Calu3 (cell line): Measurements from ENCODE around the gene ELMOD3. TPM values are rescaled to one million over a fixed set of nuclear protein-coding genes. Genes with fewer than 3 reads are reported as not detected.

ENCODE experiments used
- BruUV-seq: library from RNA; stranded (reverse); fragments of 400-500 nt; replicated peaks from 2 replicates; lab custom pipeline; 2021; lab: Mats Ljungman, UMichigan
- CTCF ChIA-PET: fragments of 300-600 bp; sonication (Branson Sonifier 250); formaldehyde crosslinking; loops from one replicate; lab custom pipeline; 2022; ENCODE audit warnings: antibody characterized with exemption; lab: Charles Lee
- DNase-seq: peaks from one replicate; pipeline ENCODE4 v3.0.0; 2022
- H3K27ac Mint-ChIP-seq: one replicate; pipeline ENCODE4 v1.8.0; 2022; ENCODE audit warnings: mixed read lengths; ENCODE audit not compliant: unreplicated experiment
- H3K27me3 Mint-ChIP-seq: one replicate; pipeline ENCODE4 v1.8.0; 2022; ENCODE audit warnings: mixed read lengths; ENCODE audit not compliant: unreplicated experiment
- H3K36me3 Mint-ChIP-seq: one replicate; pipeline ENCODE4 v1.8.0; 2022; ENCODE audit warnings: mild to moderate bottlenecking, moderate library complexity, mixed read lengths; ENCODE audit not compliant: insufficient read depth, unreplicated experiment
- H3K4me1 Mint-ChIP-seq: one replicate; pipeline ENCODE4 v1.8.0; 2022; ENCODE audit warnings: mild to moderate bottlenecking, low read depth, mixed read lengths; ENCODE audit not compliant: unreplicated experiment
- H3K4me3 Mint-ChIP-seq: one replicate; pipeline ENCODE4 v1.8.0; 2022; ENCODE audit warnings: mild to moderate bottlenecking, low read depth, moderate library complexity, mixed read lengths; ENCODE audit not compliant: unreplicated experiment
- H3K9me3 Mint-ChIP-seq: one replicate; pipeline ENCODE4 v1.8.0; 2022; ENCODE audit warnings: low read depth, mixed read lengths; ENCODE audit not compliant: unreplicated experiment
- CTCF ChIP-seq: fragments of 200-600 bp; IDR thresholded peaks from one replicate; pipeline ENCODE4 v1.8.0; 2022; ENCODE audit warnings: antibody characterized with exemption; ENCODE audit not compliant: unreplicated experiment
- intact Hi-C: fragments of 100-400 bp; cut with micrococcal nuclease; formaldehyde crosslinking; loops from one replicate; pipeline ENCODE4 v1.10.0; 2022; ENCODE audit not compliant: unreplicated experiment
- total RNA-seq: library from RNA; stranded (reverse); gene quantifications from 2 replicates; pipeline ENCODE4 v1.2.3, GENCODE V29; 2022

The ELMOD3 gene
- total RNA-seq, 1 experiment from 2014 or later = 12.9 TPM

DNA sequence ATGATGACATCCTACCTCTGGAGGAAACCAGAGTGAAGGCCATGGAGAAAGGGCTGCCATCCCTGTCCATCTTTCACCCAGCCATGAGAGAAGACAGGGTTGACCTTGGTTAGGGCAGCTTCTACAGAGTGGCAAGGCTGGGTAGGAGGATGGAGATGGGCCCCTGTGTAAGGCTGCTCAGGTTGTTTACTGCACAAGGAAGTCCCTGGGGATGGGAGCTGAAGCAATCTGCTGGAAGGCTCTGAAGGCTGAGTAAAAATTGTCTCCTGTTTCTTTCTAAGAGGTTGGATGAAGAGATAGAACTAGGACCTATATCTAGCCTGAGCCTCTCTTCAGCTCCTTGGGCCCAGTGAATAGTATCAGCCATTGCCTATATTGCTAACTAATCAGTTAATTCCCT lies 14.4 kb downstream of the ELMOD3 start:
- Mint-ChIP-seq H3K9me3 (no peaks in the 10 kb centered on the region), H3K4me1 (no peaks in the 10 kb centered on the region), H3K27ac (no peak overlapping the region), H3K27me3 (no peaks in the 10 kb centered on the region), H3K4me3 (no peak overlapping the region), H3K36me3 (peaks cover 3% of the 10 kb centered on the region)
- intact Hi-C loops = no loop called here
- no peak for DNase-seq
- CTCF ChIA-PET = interaction anchor here (0.6 kb wide), 1 partner anchor 9 kb away, joined by 3 read pairs; no protein-coding TSS in a partner anchor
- no peak for TF ChIP-seq CTCF
- no TSS peak for BruUV-seq

DNA sequence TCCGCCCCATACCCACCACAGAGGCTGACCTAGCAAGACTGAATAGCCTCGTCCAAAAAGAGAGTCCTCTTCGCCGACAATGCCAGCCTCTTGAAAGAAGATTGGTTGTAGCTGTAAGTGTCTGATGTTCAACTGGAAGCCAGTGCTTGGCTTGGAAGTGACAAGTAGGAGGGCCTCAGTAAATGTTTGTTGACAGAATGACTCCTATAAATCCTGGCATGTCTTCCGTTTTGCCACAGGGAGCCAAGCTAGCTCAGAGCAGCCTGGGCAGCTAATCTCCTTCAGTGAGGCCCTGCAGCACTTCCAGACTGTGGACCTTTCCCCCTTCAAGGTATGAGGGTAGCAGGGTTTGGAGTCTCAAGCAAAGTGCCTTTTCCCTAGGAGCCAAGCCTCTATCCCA lies 14.9 kb downstream of the ELMOD3 start:
- CTCF ChIA-PET = interaction anchor here (1.0 kb wide), 1 partner anchor 46 kb away, joined by 3 read pairs; no protein-coding TSS in a partner anchor
- no TSS peak for BruUV-seq
- H3K27me3 Mint-ChIP-seq = no peaks in the 10 kb centered on the region
- TF ChIP-seq CTCF = no peak
- no peak overlapping the region for H3K4me3 Mint-ChIP-seq
- DNase-seq = no peak
- H3K36me3 Mint-ChIP-seq = peaks cover 3% of the 10 kb centered on the region
- no peaks in the 10 kb centered on the region for H3K4me1 Mint-ChIP-seq
- intact Hi-C loops = no loop called here
- H3K9me3 Mint-ChIP-seq = no peaks in the 10 kb centered on the region
- H3K27ac Mint-ChIP-seq = no peak overlapping the region

DNA sequence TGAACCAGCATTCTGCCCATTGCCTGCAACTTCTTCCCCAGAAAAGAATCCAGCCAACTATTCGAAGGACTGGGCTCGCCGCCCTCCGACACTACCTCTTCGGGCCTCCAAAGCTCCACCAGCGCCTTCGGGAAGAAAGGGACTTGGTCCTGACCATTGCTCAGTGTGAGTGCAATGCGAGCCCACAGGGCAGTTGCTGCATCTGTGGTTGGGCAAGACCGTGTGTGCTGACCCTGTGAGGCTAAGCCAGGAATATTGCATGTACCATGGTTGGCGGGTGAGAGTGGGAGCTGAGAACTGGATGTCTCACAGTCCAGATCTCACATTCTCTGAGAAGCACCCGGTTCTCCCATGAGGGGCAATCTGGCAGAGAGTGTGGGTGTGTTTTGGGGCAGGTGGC lies 16.5 kb downstream of the ELMOD3 start:
- no peak overlapping the region for H3K4me3 Mint-ChIP-seq
- no peak for DNase-seq
- no peak overlapping the region for H3K27ac Mint-ChIP-seq
- no peaks in the 10 kb centered on the region for H3K27me3 Mint-ChIP-seq
- no peaks in the 10 kb centered on the region for H3K4me1 Mint-ChIP-seq
- CTCF ChIA-PET = interaction anchor here (0.7 kb wide), 1 partner anchor 10 kb away, joined by 7 read pairs; no protein-coding TSS in a partner anchor
- BruUV-seq = no TSS peak
- no peak for TF ChIP-seq CTCF
- H3K36me3 Mint-ChIP-seq = peaks cover 3% of the 10 kb centered on the region
- H3K9me3 Mint-ChIP-seq = no peaks in the 10 kb centered on the region
- intact Hi-C loops = no loop called here

DNA sequence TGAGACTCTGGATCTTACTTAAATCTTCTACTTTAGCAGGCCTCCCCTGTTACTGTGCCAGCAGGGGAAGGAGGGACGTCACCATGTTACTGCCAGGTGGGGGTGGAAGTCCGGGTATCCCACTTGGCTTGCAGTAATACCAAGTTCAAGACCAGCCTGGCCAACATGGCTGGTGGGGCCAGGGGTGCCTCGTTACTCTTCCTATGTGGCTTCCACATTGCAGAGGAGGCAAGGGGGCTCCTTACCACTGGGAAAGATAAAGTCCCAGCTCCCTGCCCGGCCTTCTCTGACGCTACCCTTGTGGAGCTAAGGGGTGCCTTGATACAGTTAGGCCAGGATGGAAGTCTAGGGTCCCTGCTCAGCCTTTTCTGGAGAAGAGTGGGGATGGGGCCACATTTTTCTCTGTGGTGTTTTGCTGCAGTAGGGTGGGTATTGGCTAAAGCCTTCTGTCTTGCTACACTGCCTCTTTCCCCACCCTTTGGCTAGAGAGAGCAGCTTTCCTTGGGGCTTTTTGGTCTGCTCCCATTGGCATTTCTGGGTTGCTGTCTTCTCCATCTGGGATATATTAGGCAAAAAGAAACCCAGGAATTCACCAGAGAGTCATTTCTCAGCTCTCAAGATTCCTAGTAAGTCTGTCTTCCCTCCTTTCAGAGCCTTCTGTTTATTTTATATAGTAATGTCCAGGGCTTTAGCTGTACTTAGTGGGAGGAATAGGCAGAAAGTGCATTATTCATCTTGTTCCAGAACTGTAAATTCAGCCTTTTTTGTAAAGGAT lies 21.9 kb downstream of the ELMOD3 start:
- Mint-ChIP-seq H3K4me1 (no peaks in the 10 kb centered on the region), H3K27me3 (no peaks in the 10 kb centered on the region), H3K27ac (no peak overlapping the region), H3K9me3 (no peaks in the 10 kb centered on the region), H3K4me3 (no peak overlapping the region), H3K36me3 (no peaks in the 10 kb centered on the region)
- intact Hi-C loops = no loop called here
- BruUV-seq = no TSS peak
- no peak for TF ChIP-seq CTCF
- CTCF ChIA-PET = no interaction called here
- no peak for DNase-seq
